Fibroblast of the aortic adventitia (primary cell): ENCODE data around the gene SSH2. TPM values are rescaled to one million over a fixed set of nuclear protein-coding genes. Genes with fewer than 3 reads are reported as not detected.

Experiments used
- DNase-seq: peaks from one replicate; pipeline ENCODE4 v3.0.0-alpha.2; 2010; ENCODE audit warnings: low read depth
- H3K4me3 ChIP-seq: 2 replicates; pipeline ENCODE4 v1.5.1; 2011; ENCODE audit warnings: low read depth, mild to moderate bottlenecking, control low read depth, low read length, moderate library complexity
- total RNA-seq: library from RNA; depleted of rRNA; stranded (reverse); fragments of >200 nt; gene quantifications from 2 replicates; pipeline ENCODE4 v1.2.3, GENCODE V29; 2012; ENCODE audit warnings: low replicate concordance
- TF ChIP-seq, protein P1 (sequence below): IDR thresholded peaks from 2 replicates; pipeline ENCODE4 v1.5.1; 2011; ENCODE audit warnings: mild to moderate bottlenecking, low read length, control low read depth, inconsistent platforms; ENCODE audit not compliant: insufficient read depth

SSH2 gene
- total RNA-seq, 1 donor = 21.1 TPM

DNA sequence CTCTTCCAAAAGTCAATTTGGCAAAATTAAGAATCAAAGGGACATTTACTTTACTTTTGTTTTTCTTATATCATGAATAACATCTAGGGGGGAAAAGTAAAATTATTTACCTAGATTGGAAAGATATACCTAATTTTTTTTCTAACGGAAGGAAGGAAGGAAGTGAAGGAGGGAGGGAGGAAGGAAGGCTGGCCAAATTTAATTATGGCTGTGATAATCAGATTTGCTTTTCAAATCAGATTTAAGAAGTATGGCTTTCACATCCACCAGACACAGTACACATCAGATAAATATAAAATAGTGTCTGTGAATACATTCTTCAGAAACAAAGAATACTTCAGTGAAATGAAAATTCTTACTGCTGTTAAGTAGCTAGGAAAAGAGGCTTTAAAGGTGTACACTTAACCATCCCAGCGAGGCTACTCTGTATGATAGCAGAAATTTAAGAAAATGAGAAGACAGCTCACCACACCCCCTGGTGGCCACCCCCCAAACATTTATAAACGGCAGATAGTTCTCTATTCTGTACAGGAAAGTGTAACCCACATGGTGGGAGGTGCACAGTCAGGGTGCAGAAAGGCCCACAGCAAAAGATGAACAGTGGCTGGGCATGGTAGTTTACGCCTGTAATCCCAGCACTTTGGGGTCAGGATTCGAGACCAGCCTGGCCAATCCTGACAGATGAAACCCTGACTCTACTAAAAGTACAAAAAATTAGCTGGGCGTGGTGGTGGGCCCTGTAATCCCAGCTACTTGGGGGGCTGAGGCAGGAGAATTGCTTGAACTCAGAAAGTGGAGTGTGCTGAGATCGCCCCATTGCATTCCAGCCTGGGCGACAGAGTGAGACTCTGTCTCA, 150.8 kb downstream of the SSH2 start:
- TF ChIP-seq, protein P1, sequence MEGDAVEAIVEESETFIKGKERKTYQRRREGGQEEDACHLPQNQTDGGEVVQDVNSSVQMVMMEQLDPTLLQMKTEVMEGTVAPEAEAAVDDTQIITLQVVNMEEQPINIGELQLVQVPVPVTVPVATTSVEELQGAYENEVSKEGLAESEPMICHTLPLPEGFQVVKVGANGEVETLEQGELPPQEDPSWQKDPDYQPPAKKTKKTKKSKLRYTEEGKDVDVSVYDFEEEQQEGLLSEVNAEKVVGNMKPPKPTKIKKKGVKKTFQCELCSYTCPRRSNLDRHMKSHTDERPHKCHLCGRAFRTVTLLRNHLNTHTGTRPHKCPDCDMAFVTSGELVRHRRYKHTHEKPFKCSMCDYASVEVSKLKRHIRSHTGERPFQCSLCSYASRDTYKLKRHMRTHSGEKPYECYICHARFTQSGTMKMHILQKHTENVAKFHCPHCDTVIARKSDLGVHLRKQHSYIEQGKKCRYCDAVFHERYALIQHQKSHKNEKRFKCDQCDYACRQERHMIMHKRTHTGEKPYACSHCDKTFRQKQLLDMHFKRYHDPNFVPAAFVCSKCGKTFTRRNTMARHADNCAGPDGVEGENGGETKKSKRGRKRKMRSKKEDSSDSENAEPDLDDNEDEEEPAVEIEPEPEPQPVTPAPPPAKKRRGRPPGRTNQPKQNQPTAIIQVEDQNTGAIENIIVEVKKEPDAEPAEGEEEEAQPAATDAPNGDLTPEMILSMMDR = peak; percentile 75
- DNase-seq = peak; percentile 75
- H3K4me3 ChIP-seq = no peak overlapping the region

DNA sequence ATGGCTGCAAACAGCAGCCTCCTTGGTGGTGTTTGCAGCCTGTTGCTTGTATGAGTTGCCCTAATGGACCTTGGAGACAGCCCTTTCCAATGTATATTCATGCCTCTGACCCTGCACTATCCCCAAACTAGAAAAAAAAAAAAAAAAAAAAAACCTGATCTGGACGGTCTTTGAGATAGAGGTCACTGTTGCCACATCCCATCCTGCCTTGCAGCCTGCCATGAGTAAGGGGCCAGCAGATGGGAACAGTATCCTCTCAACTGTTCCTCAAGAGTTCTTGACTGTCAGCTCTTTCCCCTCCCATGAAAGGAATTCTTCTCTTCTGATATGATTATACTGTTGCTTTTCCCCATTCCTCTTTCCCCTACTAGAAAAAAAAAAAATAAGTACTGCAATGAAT, 152.4 kb downstream of the SSH2 start:
- TF ChIP-seq, protein P1 = no peak
- no peak for DNase-seq
- no peak overlapping the region for H3K4me3 ChIP-seq

DNA sequence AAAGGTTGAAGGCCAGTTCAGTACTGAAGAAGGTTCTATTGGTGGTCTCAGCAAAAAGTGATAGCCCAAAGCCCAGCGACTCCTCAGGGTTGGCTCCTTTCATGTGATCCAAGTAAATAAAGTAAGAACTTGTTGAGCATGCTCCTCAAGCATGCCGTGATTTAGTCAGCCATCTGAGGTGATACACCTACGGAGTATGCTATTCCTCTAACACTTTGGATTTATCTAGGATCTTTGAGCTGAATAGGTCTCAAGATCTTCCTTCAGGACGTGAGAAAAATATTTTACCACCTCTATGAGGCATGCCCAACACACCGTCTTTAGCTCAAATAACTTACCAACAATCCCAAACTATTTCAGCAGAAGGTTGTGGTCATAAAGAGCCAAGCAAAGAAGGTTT, 154.0 kb downstream of the SSH2 start:
- no peak overlapping the region for H3K4me3 ChIP-seq
- TF ChIP-seq, protein P1 = no peak
- DNase-seq = no peak

DNA sequence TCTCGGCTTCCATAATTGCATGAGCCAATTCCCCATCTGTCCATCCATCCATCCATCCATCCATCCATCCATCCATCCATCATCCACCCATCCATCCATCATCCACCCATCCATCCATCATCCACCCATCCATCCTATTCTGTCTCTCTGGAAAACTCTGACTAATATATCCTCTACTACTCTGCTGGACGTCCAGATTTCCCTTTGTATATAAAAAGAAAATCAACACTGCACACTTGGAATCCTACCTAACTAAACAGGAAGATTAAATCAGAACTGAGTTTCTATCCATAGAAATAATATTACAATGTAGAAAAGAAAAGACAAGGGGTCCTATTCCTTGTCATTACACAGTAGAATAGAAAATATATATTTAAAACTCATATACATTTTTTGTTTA, 157.0 kb downstream of the SSH2 start:
- DNase-seq = no peak
- H3K4me3 ChIP-seq = no peak overlapping the region
- TF ChIP-seq, protein P1 = no peak

DNA sequence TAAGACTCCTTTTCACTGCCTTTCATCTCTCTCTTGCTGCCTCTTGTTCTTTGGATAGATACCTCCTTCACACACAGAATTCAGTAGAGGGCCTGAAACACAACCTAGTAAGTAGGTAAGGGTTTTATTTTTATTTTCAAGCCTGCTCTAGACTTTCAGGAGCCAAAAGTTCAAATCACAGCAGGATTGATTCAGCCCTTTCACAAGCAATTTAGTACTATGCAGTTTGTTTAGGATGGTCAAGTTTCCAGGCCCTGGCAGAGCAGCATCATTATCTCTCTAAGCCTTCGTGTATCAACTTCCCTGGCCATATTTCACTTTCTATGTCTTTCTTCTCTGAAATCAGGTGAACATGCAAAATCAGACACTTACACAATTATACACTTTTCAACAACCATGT, 158.5 kb downstream of the SSH2 start:
- DNase-seq = no peak
- TF ChIP-seq, protein P1 = no peak
- H3K4me3 ChIP-seq = no peak overlapping the region

DNA sequence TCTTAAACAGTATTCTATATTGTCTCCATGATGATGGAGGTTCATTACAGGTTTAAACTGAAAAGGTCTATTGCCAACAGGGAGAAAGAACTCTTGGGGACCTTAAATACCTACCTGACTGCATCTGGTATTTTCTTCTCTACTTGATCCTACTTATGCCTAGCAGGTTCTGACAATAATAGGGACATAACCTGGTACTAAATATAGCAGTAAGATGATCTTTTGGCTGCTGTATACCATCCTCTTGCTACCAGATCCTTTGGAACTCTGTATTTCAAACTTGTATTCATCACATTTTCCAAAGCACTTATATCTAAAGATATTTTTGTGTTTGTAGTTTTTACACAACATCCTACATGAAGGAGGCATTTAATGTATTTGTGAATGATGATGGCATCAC, 160.8 kb downstream of the SSH2 start:
- TF ChIP-seq, protein P1 = no peak
- no peak for DNase-seq

More for the DNA sequence above, 160.8 kb downstream of the SSH2 start:
- no peak overlapping the region for H3K4me3 ChIP-seq
